ENCODE data around the gene AGPAT4. TPM values are rescaled to one million over a fixed set of nuclear protein-coding genes. Genes with fewer than 3 reads are reported as not detected.

The AGPAT4 gene
- total and polyA plus RNA-seq, 2 donors (not counting 1 experiment from before 2014, with no cell fraction given), result 4.4 to 6.1 TPM

GRCh38 chr6:161211380-161212035, 62.4 kb downstream of the AGPAT4 start:
- DNase-seq, result no peak
- WGBS (ENCODE audit: insufficient coverage), result no CpG with 5 or more reads among the region's 3 CpGs
- Histone ChIP-seq H3K4me3 (ENCODE audit: control extremely low read depth in 1 of 5, extremely low read depth in 1 of 5, insufficient read depth in 1 of 5, low read depth in 2 of 5, low read length in 4 of 5) (no peak overlapping the region), H3K9ac (ENCODE audit: low read length) (no peak overlapping the region), H4K20me1 (ENCODE audit: control insufficient read depth, insufficient read depth, low read length, poor library complexity, severe bottlenecking) (no peaks in the 10 kb centered on the region), H3K36me3 (replicated peaks in 1 of 2; ENCODE audit: control extremely low read depth in 1 of 2, control insufficient read depth in 1 of 2, extremely low read depth in 1 of 2, insufficient read depth in 2 of 2, low read length in 1 of 2) (no peaks in the 10 kb centered on the region), H3K9me3 (ENCODE audit: control extremely low read depth in 1 of 3, control insufficient read depth in 2 of 3, insufficient read depth in 1 of 3, low read length in 2 of 3) (peaks cover 2 to 11% (median 4%) of the 10 kb centered on the region in 3 donors), H2AFZ (ENCODE audit: insufficient read depth, low read depth, low read length, poor library complexity, severe bottlenecking) (no peak overlapping the region), H3K4me1 (ENCODE audit: control insufficient read depth in 2 of 2, insufficient read depth in 2 of 2, low read length in 2 of 2) (no peaks in the 10 kb centered on the region), H3K27ac (ENCODE audit: low read length in 2 of 2) (no peak overlapping the region), H3K4me2 (replicated peaks; ENCODE audit: low read depth, low read length, poor library complexity, severe bottlenecking) (no peak overlapping the region), H3K79me2 (ENCODE audit: control insufficient read depth, insufficient read depth, low read length) (no peaks in the 10 kb centered on the region), H3K27me3 (replicated peaks in 1 of 4; ENCODE audit: control extremely low read depth in 1 of 4, control insufficient read depth in 3 of 4, insufficient read depth in 4 of 4, low read length in 3 of 4) (no peaks in the 10 kb centered on the region)
- CTCF ChIA-PET, result no interaction called here
- Mint-ChIP-seq H3K4me1 (no peaks in the 10 kb centered on the region), H3K27me3 (no peaks in the 10 kb centered on the region), H3K4me3 (no peak overlapping the region), H3K27ac (no peak overlapping the region), H3K9me3 (ENCODE audit: insufficient read depth) (peaks cover 2% of the 10 kb centered on the region)
- POLR2A ChIA-PET, result no interaction called here
- intact Hi-C loops (cut with micrococcal nuclease), result no loop called here
- no peak for TF ChIP-seq EZH2 (IDR thresholded peaks at IDR 0.05; ENCODE audit: borderline replicate concordance, insufficient read depth, low read depth, low read length, poor library complexity, severe bottlenecking)
- no peak for TF ChIP-seq CTCF (IDR thresholded peaks at IDR 0.05)
- no peak for ATAC-seq (ENCODE audit: low read depth)

GRCh38 chr6:161210857-161211256, 63.0 kb downstream of the AGPAT4 start:
- Mint-ChIP-seq H3K4me3 (no peak overlapping the region), H3K9me3 (ENCODE audit: insufficient read depth) (peaks cover 1% of the 10 kb centered on the region), H3K27me3 (no peaks in the 10 kb centered on the region), H3K27ac (no peak overlapping the region), H3K4me1 (no peaks in the 10 kb centered on the region)
- intact Hi-C loops (cut with micrococcal nuclease), result no loop called here
- no peak for TF ChIP-seq CTCF (IDR thresholded peaks at IDR 0.05)
- TF ChIP-seq EZH2 (IDR thresholded peaks at IDR 0.05; ENCODE audit: borderline replicate concordance, insufficient read depth, low read depth, low read length, poor library complexity, severe bottlenecking), result no peak
- H3K36me3 ChIP-seq (replicated peaks in 1 of 2; ENCODE audit: control extremely low read depth in 1 of 2, control insufficient read depth in 1 of 2, extremely low read depth in 1 of 2, insufficient read depth in 2 of 2, low read length in 1 of 2), result no peaks in the 10 kb centered on the region
- no peaks in the 10 kb centered on the region for H3K79me2 ChIP-seq (ENCODE audit: control insufficient read depth, insufficient read depth, low read length)
- H3K4me3 ChIP-seq (ENCODE audit: control extremely low read depth in 1 of 5, extremely low read depth in 1 of 5, insufficient read depth in 1 of 5, low read depth in 2 of 5, low read length in 4 of 5), result no peak overlapping the region
- H3K9ac ChIP-seq (ENCODE audit: low read length), result no peak overlapping the region
- ChIA-PET CTCF (no interaction called here), POLR2A (no interaction called here)
- H3K27ac ChIP-seq (ENCODE audit: low read length in 2 of 2), result no peak overlapping the region
- no peaks in the 10 kb centered on the region for H3K27me3 ChIP-seq (replicated peaks in 1 of 4; ENCODE audit: control extremely low read depth in 1 of 4, control insufficient read depth in 3 of 4, insufficient read depth in 4 of 4, low read length in 3 of 4)
- no peaks in the 10 kb centered on the region for H3K4me1 ChIP-seq (ENCODE audit: control insufficient read depth in 2 of 2, insufficient read depth in 2 of 2, low read length in 2 of 2)
- no peak overlapping the region for H2AFZ ChIP-seq (ENCODE audit: insufficient read depth, low read depth, low read length, poor library complexity, severe bottlenecking)
- H3K9me3 ChIP-seq (ENCODE audit: control extremely low read depth in 1 of 3, control insufficient read depth in 2 of 3, insufficient read depth in 1 of 3, low read length in 2 of 3), result peaks cover 2 to 11% (median 4%) of the 10 kb centered on the region in 3 donors
- no CpG with 5 or more reads among the region's 2 CpGs for WGBS (ENCODE audit: insufficient coverage)
- DNase-seq (no peak), ATAC-seq (ENCODE audit: low read depth) (no peak)
- no peaks in the 10 kb centered on the region for H4K20me1 ChIP-seq (ENCODE audit: control insufficient read depth, insufficient read depth, low read length, poor library complexity, severe bottlenecking)
- no peak overlapping the region for H3K4me2 ChIP-seq (replicated peaks; ENCODE audit: low read depth, low read length, poor library complexity, severe bottlenecking)

All from B cell (primary cell).